Hematopoietic multipotent progenitor cell treated with erythropoietin and hydrocortisone succinate and interleukin-3 and kit ligand, for 4 days (in vitro differentiated cells): ENCODE results near the gene SLC48A1.
A peak's percentile ranks its signal among the peaks of the same experiment; 100 is the strongest.

Experiments used
- DNase-seq: peaks from one replicate; pipeline ENCODE4 v3.0.0-alpha.2; 2015

SLC48A1 gene

DNA sequence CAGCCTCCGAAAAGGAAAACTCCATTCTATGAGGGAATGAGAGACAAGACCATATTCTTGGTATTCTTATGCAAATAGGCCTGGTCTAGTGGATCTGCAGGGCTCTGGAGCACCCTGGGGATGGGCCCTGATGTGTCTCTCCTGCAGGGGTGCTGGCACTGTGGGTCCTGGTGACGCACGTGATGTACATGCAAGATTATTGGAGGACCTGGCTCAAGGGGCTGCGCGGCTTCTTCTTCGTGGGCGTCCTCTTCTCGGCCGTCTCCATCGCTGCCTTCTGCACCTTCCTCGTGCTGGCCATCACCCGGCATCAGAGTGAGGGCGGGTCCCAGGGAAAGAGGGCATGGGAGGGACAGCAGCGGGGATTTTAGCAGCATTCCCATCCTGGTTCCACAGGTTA lies 5.8 kb downstream of the SLC48A1 start:
- DNase-seq, result no peak

DNA sequence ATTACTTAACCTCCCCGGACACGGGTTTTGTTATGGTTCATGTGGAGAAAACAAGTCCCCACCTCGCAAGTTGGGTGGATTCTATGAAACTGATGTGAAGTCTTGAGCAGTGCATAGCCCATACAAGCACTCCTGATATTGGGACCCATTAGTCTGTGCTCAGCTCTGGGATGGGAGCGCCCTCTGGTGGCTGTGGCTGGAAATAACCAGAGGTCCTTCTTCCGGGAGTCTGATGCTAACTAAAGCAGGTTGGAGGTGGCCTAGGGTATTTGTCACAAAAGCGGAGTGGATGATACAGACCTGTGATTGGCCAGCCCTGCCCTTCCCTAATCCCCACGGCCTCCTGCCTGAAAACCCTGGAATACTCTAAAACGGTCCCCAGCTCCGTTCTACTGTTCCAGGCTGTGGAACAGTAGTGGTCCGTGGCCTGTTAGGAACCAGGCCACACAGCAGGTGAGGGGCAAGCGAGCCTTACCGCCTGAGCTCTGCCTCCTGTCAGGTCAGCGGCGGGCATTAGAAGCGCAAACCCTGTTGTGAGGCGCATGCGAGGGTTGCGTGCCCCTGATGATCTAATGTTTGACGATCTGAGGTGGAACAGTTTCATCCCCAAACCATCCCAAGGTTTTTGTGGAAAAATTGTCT lies 6.4 kb downstream of the SLC48A1 start:
- DNase-seq, result peak; percentile 96

DNA sequence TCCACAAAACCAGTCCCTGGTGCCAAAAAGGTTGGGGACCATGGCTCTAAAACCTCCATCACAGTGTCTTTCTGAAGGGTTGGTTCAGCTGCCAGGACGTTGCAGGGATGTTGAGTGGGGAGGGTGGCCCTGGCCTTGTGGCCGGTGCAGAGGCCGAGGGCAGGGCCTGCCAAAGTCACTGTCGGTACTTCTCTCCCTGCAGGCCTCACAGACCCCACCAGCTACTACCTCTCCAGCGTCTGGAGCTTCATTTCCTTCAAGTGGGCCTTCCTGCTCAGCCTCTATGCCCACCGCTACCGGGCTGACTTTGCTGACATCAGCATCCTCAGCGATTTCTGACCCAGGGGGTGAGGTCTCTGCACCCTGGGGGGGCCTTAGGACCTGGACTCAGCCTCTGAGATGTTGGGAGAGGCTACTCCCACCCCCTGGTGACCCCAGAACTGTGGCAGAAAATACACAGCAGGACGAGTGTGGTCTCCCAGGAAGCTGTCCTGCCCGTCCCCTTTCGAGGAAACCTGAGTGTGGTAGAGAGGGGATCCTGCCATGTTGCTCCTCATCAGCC lies 7.0 kb downstream of the SLC48A1 start:
- no peak for DNase-seq

DNA sequence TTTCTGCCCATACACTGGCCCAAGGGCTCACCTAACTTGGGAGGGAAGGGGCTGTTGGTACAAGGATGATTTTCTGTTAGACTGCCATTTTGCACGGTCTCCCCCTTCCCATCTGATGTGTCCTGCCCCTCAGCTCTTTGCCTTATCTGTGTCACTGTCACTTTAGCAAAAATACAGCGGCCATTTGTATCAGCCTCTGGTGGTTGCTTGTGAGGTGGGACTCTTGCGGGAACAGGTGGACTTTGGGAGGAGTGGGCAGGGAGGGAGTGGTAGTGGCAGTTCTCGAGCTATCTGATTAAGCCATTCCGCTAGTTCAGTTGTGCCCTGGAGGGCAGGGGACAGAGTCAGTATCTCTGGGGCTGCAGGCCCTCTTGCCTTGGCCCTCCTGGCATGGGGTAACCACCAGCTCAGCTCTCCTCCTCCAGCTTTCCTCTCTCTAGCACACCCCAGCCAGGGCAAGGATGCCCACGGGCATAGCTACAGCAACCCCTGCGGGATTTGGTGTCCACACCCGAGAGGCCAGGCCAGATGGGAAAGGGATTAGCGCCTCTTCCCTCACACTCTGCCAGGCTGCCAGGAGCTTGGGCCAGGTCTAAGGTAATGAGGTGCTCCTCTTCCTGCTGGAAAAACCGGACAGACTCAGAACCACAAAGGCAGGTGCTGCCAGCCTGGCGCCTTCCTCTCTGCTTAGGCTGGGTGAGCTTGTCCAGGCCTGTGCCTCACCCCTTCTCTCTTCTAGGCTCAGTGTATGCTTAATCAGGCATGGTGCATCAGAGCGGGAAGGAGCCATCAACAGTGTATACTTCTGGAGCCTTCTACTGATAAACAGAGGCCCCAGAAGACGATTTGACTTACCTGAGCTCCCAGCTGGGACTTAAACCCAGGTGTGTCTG lies 8.7 kb downstream of the SLC48A1 start:
- DNase-seq, result peak; percentile 32

DNA sequence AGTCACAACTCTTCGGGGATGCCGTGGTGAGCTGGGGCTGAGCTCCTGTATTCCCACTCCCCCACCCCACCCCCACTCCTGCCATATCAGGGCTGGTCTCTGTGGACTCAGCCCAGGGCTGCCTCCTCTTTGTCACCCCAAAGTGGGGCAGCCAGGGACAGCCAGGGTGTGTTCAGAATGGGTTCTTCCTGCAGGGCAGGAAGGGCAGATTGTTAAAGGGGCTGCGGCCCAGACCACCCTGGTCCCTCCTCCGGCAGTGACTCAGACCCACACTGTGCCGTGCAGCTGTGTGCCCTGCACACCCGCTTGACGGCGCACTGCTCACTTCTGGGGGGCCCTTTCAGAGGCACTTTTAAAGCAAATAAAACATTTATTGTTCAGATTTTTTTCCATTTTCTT lies 9.3 kb downstream of the SLC48A1 start:
- no peak for DNase-seq

DNA sequence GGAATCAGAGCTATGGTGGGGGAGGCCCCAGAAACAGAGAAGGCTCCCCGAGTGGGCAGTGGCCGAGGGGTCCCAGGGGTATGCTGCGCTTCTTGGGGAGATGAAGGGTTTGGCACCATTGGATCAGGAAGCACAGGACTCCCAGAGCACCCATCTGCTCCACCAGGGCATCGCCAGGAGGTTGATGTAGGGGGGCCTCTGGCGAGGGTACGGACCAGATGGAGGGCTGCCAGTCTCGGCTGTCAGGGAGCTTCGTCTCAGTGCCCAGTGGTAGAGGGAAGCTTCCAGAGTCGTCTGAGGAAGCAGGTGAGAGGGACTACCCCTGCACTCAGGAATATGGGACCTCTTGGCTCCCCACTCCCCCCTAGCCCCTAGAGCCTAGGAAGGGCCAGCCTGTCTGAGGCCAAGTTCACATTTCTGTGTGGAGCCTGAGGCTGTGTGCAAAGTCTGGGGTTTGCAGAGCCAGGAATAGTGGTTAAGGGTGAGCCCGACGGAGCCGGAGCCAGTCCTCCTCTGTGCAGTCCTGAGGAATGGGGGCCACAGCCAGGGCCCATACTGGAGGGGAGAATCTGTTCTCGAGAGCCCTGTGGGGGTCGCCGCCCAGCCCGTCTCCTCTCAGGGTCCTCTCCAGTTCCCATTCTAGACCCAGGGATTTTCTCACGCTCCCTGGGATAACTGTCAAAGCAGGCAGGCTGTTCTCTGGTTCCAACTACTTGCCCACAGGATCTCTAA lies 10.2 kb downstream of the SLC48A1 start:
- DNase-seq, result no peak

DNA sequence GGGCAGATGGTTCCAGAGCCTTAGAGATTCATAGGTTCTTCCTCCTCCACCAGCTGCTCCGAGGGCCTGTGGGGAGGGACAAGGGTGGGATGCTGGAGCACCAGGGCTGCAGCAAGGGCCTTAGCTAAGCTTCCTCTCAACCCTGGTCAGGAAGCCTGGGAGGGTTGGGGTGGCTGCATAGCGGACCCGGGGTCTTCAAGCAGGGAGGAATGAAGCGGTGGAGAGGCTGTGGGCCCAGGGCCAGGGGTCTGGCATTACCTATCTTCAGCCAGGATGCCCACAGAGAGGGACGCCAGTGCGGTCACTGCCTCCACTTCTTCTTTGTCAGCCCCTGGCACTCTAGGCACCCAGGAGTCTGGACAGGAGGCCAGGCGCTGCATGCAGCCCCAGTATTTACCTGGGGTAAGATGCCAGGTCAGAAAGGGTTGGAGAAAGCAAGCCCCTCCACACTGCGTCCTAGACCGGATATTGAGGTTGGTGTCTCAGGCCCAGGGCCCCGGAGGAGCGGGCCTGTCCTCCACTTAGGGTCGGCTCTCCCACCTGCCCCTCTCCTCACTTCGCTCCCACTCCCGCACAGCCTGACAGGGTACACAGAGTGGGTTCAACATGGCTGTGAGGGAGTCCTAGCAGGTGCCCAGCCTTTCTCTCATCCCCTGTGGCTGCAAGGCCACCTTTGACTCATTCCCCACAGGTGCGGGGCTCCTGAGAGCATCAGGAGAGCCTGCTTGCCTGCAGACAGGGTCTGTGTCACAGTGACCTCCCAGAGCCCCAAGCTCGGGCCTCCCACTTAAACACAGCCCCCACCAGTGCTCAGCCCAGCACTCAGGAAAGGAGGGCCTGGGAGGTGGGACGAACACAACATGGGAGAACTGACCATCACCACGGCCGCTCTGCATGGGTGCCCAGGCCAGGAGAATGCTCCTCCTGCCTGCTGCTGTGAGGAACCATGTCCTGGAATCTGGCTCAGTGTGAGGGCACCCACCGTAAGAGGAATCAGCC lies 11.1 kb downstream of the SLC48A1 start:
- DNase-seq, result no peak

DNA sequence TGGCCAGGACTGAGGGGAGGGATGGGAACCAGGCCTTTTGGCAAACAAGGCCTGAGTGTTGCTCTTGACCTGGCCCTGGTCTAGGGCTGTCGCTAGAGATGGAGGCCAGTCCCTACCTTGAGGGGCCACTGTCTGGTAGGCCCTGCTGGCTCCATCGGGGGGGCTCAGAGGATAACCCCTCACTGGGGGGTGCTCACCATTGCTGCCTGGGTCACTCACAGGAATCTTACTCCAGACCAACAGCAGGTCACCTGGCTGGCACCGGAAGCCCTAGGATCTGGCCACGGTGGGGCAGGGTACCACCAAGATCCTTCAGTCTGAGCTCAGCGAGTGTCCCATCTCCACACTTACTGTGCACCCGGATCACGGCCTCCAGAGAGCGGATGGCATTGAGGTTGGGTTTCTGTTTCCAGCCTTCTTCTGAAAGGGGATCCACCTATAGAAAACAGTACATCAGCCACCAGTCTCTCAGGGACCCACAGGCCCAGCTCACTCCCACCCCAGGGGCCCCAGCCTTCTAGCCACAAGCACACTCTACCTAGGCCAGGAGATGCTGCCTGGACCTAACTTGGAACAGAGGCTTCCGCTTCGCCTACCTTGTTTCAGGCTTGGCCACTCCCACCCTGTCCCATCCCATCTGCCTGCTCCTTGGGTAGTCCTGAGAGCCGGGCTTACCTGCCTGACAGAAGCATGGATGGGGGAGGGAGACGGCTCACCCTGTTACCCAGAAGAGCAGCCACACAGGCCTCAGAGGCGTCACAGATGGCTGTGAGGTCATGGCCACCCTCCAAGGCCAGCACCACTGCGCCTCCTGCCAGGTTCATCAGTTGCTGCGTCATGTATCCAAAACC lies 12.2 kb downstream of the SLC48A1 start:
- DNase-seq, result no peak

DNA sequence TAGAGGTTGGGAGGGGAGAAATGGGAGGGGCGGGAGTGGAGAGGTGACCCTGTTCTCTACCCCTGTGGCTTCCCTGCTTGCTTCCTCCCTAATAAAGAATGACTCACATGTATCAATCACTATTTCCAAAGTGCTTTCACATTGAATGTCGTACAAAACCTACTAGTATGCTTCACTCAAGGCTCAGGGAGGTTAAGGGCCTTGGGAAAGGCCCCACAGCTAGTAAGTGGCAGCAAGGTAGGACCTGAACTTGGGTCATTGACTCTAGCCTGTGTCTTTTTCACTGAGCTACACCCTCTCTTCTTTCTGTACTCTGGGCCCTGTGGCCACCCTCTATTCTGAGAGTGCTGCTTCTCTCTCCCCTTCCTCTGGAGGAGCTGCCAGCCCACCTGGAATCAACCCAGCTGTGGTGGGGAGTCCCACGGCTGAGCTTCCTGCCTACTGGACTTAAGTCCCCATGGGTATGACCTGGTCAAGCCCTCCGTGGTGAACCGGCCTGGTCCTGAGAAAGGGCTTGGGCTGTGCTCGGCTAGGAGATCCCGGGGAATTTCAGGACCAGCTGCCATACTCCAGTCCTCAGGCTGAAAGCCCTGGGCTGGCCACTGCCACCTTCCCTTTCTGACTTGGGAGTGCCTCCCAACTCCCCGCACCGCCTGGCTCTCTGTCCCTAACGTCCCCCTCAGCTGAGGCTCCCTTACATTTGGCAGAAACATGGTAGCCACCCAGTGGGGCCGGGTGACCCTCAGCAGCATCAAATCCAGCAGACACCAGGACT lies 13.0 kb downstream of the SLC48A1 start:
- DNase-seq, result no peak

DNA sequence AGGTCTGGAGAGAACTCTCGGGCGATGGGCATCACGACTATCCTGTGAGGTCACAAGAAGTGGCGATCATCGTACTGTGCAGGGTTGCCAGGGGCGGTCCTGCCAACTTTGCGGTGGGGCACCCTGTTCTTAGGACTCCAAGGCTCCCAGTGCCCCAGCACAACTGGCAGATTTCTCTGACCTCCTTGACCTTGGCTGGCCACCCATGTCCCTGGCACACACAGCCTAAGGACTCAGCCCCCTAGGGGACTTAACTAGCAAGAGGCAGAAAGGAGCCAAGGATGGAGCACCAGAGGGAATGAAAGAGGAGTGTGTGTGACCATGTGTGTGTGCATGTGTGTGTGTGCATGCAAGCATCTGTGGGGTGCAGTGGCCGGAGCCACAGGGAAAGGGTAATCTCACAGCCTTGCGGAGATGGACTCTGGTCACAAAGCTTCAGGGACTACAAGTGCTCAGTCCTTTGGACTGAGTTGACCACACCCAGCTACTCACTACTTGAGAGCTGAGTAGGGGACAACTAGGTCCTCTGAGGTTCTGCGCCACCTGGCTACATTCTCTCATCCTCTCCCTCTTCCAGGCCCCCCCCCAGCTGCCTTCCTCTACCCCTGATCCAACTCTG lies 13.7 kb downstream of the SLC48A1 start:
- no peak for DNase-seq

DNA sequence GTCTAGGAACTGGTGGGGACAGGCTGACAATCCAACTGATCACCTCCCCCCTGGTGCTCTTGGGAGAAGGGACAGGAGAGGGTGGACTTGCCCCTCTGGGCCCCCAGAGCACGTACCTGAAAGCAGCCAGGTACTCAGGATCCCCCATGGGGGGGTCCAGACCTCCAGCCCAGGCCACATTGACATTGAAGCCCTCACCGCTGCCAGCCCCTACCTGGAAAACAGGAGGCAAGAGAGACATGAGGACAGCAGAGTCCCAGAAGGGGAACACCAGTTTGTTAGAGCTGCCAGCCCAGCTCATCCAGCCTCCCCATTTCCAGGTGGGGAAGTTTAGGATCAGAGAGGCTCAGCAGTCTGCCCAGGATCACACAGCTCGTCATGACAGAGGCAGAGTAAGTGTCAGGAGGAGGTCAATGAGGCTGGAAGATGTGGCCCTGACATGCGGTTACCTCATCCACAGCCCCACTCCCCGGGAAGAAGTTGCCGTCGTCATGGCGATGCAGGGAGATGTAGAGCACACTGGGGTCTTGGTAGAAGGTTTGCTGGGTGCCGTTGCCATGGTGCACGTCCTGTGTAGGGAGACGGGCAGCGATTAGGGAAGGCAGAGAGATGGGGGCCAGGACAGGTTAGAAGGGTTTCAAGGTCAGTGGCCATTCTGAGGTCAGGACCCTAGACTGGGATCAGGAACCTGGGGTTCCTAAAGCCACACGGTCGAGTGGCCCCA lies 14.7 kb downstream of the SLC48A1 start:
- no peak for DNase-seq

DNA sequence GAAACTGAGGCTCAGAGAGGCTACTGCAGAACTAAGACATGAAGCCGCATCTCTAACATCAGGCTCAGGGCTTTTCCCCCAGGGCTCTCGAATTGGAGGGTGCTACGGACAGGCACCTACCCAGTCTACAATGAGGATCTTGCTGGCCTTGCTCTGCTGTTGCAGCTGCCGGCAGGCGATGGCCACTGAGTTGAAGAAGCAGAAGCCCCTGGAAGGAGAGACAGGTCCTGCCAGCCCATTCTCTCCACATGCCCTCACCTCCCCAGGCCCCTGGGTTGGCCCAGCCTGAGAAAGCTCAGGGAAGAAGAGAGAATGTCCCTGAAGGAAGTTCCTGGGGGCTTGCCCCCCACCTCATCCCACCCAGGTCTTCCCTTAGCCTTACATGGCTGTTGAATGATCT lies 16.1 kb downstream of the SLC48A1 start:
- no peak for DNase-seq

DNA sequence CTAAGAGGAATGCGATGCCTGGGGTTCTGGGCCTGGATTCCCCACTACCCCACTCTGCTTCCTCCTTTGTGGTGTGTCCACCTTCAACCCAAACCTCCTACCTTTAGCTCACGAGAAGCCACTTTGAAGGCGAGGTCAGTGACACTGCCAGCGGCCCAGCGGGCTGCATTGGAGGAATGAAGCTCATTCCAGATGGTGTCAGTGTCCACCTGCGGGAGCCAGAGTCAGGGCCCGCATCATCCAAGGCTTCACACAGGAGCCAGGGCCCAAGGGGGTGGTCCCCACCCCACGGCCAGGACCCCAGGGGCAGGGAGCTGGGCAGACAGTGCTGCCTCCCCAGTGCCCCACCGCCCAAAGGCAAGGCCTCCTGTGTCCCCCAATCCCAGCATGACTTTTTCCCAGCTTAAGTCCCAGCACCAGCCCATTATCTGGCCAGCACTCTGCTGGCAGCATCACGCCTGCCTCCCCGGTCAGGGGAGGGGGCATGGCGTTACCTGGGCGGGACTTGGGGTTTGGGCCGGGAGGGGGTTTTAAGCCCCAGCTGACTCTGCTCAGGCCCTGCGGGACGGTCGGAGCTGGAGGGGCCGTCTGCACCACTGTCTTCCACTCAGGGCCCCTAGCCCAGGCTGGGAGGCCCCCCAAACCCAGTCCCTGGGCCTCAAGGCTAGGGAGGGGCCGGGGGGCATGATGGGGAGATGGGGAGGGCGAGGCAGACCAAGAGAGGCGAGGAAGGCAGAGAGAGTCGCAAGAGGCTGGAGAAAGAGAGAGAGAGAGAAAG lies 16.9 kb downstream of the SLC48A1 start:
- no peak for DNase-seq

DNA sequence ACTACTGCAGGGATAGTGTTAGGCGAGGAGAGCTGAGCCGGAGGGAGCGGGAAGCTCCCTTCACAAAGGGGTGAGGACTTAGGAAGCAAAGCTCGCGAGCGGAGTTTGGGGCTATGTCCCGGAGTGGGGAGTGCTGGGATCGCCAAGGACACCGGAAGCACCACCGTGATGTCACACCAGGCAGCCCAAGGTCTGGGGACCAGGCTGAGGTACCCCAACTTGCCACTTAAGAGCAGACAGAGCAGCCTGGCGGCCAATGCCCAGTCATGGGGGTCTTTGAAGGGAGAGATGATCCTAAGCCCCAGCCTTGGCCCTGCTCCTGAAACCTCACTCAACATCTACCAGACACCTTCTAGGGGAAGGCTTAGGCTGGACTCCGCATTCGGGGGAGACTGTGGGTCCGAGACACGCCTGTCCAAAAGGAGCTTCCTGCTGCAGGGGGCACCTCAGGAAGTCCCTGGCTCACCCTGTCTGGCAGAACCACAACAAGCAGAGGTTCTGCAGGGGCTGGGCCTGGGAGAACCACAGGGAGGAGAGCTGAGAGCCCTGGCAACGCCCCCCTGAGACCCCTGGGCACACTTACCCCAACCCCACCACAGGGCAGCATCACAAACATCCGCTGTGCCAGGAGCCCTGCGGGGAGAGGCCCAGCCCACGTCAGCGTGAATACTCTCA lies 17.8 kb downstream of the SLC48A1 start:
- DNase-seq, result no peak

DNA sequence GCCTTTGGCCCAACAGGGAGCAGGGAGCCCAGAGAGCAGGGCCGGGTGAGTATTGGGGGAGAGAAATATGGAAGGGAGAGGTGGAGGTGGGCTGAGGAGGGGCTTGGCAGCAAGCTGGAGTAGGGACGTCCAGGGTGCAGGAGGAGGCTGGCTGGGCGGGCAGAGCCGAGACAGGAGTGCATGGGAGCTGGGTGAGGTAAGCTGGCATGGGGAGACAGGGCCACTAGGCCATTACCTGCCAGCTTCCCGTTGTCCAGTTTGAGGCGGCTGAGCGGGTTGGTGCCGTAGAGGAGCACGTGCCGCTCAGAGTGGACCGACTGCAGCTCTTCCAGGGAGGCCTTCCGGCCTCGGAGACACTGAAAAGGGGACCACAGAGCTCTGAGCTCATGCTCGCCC lies 18.3 kb downstream of the SLC48A1 start:
- DNase-seq, result no peak

DNA sequence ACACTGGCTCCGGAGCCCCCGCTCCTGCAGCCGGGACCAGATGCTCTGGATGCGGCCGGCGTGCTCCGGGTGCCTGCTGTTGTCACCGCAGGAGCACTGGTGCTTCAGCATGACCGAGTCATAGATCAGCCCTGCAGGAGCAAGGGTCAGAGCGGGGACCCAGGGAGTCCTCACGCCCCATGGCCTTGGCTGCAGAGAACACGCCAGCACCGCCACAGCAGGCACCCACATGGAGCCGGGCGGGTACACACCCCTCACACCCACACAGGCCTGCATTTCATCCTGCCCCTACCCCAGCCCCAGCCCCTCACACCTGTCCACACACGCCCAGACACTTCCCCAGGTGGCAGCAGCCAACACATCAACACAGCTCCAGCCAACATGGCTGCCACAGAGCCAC lies 18.8 kb downstream of the SLC48A1 start:
- no peak for DNase-seq

DNA sequence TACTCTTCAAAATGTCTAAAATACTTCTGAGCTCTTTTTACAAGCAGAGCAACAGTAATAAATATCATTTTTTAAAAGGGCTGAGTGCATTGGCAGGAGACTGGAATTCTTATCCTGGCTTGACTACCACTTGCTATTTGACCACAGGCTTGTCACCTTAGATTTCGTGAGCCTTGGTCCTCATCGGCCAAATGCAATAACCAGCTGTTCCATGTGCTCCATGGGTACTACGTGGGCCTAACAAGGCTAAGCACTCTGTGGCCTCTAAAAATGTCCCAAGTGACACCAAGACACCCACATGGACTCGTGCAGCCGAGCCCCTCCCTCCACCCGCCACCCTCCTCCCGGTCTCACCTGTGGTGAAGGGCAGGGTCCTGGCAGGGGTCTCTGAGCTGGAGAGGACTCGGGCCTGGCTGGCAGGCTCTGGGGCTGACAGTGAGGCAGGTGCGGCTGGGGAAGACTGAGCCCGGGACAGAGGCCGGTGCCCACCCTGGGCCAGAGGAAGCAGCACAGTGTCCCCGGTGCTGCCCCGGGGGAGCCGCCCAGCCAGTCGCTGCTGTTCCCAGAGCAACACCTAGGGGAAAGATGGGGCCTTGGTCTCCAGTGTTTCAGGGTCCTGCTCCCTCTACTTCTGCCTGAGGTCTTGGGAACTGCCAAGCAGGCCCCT lies 20.1 kb downstream of the SLC48A1 start:
- no peak for DNase-seq
